Tibial artery (tissue), 4 donors: ENCODE data around the gene CDK6.

Source experiments
- DNase-seq, 2 donors: peaks; one replicate each; pipeline ENCODE4 v3.0.0-alpha.2; 2019
- H3K27ac ChIP-seq, 2 donors: fragments of 200-600 bp; sonication (generic) in 1 of 2; 1 replicate in 1 of 2; 2 replicates in 1 of 2; pipeline ENCODE4 v1.5.1; 2018 to 2019; ENCODE audit warnings: mild to moderate bottlenecking in 1 of 2
- H3K27me3 ChIP-seq, 2 donors: fragments of 200-600 bp; sonication (generic) in 1 of 2; one replicate each; pipeline versions ENCODE4 v1.5.1 to v1.6.0; 2016 to 2019
- H3K36me3 ChIP-seq, 3 donors: fragments of 200-600 bp; sonication (generic) in 2 of 3; one replicate each; pipeline ENCODE4 v1.5.1; 2016 to 2019; ENCODE audit warnings: mild to moderate bottlenecking in 2 of 3
- H3K4me1 ChIP-seq, 4 donors: fragments of 200-600 bp; sonication (generic) in 2 of 4; 1 replicate in 3 of 4; 2 replicates in 1 of 4; pipeline ENCODE4 v1.5.1; 2016 to 2019
- H3K4me3 ChIP-seq, 2 donors: fragments of 200-600 bp; sonication (generic) in 1 of 2; 1 replicate in 1 of 2; 2 replicates in 1 of 2; pipeline ENCODE4 v1.5.1; 2018 to 2019; ENCODE audit warnings: mild to moderate bottlenecking in 2 of 2
- H3K9me3 ChIP-seq, 3 donors: fragments of 200-600 bp; sonication (generic) in 1 of 3; one replicate each; pipeline ENCODE4 v1.5.1; 2016 to 2019
- intact Hi-C: fragments of 100-400 bp; cut with DNase I; formaldehyde crosslinking; loops from one replicate; pipeline ENCODE4 v1.15.0; 2023; ENCODE audit warnings: low total_unique reads
- TF ChIP-seq, protein P1 (sequence below), 2 experiments: fragments of 200-600 bp in 1 of 2; fragments of 450-650 bp in 1 of 2; IDR thresholded peaks; one replicate each; pipeline ENCODE4 v1.5.1; 2017 to 2019; ENCODE audit warnings: antibody characterized with exemption in 2 of 2, mild to moderate bottlenecking in 1 of 2, moderate library complexity in 1 of 2

Gene CDK6

DNA sequence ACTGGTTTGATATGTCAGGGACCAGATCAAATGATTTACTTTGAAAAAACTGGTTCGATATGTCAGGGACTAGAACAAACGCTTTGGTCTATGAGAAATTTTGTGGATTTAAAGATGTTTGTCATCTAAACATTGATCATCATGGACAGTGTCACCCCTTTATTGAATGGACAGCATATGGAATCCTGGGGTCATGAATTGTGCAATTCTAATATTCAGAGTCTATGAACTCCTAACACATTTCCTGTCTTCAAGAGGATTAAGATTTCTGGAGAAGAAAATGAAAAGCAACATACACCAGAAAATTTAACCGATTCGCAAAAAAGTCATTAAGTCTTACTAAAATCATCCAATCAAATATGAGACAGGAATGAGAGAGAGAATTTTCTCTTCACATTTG, 139.8 kb downstream of the CDK6 start:
- no peak for DNase-seq
- H3K27ac ChIP-seq = peak overlapping the region; percentile 24 to 72
- no peaks in the 10 kb centered on the region for H3K9me3 ChIP-seq
- TF ChIP-seq, protein P1, sequence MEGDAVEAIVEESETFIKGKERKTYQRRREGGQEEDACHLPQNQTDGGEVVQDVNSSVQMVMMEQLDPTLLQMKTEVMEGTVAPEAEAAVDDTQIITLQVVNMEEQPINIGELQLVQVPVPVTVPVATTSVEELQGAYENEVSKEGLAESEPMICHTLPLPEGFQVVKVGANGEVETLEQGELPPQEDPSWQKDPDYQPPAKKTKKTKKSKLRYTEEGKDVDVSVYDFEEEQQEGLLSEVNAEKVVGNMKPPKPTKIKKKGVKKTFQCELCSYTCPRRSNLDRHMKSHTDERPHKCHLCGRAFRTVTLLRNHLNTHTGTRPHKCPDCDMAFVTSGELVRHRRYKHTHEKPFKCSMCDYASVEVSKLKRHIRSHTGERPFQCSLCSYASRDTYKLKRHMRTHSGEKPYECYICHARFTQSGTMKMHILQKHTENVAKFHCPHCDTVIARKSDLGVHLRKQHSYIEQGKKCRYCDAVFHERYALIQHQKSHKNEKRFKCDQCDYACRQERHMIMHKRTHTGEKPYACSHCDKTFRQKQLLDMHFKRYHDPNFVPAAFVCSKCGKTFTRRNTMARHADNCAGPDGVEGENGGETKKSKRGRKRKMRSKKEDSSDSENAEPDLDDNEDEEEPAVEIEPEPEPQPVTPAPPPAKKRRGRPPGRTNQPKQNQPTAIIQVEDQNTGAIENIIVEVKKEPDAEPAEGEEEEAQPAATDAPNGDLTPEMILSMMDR (IDR thresholded peaks at IDR 0.05) = no peak
- intact Hi-C loops = loop anchor here (10.0 kb wide), 1 partner anchor 72 kb away; no protein-coding TSS in a partner anchor
- H3K36me3 ChIP-seq = no peaks in the 10 kb centered on the region
- peaks cover 0 to 40% (median 15%) of the 10 kb centered on the region in 4 donors for H3K4me1 ChIP-seq
- no peaks in the 10 kb centered on the region for H3K27me3 ChIP-seq
- H3K4me3 ChIP-seq = no peak overlapping the region

DNA sequence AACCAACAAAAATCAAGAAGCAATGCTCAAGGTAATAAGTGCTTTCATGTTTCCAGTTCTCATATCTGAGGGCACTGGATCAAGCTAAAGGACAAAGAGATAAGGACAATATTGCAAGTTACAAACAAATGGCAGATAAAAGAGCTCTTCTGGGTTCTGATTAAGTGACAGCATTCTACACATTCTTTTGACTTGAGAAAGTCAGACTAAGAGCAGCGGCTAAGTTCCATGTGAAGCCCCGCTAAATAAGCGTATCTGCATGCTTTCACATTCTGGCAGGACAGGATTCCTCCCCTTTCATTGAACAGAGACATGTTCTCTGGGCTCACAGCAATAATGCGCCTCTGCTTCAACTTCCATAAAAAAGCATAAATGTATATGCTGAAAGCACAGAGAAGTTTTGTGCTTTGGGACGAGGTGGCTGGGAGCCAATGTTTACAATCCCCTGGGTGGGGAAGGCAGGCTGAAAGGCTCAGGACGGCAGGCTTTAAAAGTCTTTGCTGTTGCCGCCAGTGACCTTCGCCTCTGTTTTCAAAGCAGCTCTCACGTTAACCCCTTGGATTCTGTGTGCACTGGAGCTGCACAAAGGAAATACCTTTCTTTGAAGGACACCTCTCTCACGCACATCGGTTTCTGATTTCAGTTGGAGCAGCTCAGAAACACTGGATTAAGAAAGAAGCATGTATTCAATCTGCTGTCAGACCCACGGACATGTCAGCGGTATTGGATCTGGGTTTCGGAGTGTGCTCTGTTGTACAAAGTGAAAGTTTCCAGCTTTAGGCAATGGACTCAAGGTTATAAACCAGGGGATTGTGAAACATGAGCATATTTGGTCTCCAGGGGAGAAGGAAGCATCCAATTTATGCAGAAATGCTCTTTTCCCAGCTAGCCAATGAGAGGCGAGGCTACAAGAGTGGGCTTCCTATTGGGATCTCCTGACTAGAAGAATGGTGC, 140.8 kb downstream of the CDK6 start:
- peak overlapping the region; percentile 72 to 74 for H3K27ac ChIP-seq
- intact Hi-C loops = loop anchor here (10.0 kb wide), 1 partner anchor 71 kb away; no protein-coding TSS in a partner anchor
- no peaks in the 10 kb centered on the region for H3K9me3 ChIP-seq
- peaks cover 0 to 40% (median 15%) of the 10 kb centered on the region in 4 donors for H3K4me1 ChIP-seq
- H3K27me3 ChIP-seq = no peaks in the 10 kb centered on the region
- TF ChIP-seq, protein P1 (IDR thresholded peaks at IDR 0.05) = no peak
- peak in 1 of 2 donors; percentile 63 for DNase-seq
- no peaks in the 10 kb centered on the region for H3K36me3 ChIP-seq
- peak overlapping the region; percentile 56 to 62 for H3K4me3 ChIP-seq

DNA sequence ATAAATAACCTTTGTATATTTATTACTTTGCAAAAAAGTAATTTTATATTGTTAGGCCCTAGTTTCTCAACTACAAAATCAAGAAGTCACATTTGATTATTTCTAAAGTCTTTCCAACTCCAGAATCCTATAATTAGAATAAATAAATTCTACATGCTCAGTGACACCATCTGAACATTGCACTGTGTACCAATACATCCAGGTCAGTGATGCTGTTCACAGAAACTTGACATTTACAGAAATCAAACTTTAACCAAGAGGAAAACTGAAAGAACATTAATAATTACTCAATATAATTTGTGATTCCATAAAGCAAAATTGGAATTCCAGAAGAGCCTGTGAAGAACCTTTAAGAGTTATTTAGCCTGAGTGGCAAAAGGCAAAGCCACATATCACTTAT, 142.2 kb downstream of the CDK6 start:
- no peak for DNase-seq
- TF ChIP-seq, protein P1 (IDR thresholded peaks at IDR 0.05) = no peak
- Histone ChIP-seq H3K9me3 (no peaks in the 10 kb centered on the region), H3K27me3 (no peaks in the 10 kb centered on the region), H3K27ac (no peak overlapping the region), H3K4me3 (no peak overlapping the region), H3K4me1 (peaks cover 0 to 40% (median 15%) of the 10 kb centered on the region in 4 donors), H3K36me3 (no peaks in the 10 kb centered on the region)
- intact Hi-C loops = loop anchor here (5.0 to 10.0 kb wide), 2 partner anchors 69 to 138 kb away; no protein-coding TSS in a partner anchor

DNA sequence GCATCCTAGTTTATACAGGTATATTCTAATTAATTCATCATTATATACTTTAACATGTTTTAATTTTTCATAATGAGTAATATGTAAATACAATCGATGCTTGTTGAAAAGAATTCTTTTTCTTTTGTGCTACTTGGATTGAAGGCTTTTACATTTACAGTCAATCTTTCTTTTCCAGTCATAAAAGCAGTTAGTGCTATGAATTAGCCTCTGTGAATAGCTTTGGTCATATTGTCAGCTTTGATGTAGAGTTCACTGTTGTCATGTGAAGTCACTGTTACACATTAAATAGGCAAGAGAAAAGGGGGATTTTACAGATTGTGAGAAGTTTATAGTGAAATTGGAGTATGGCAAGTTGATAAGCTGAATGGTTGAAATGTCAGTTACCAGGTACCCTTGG, 142.9 kb downstream of the CDK6 start:
- H3K4me3 ChIP-seq = no peak overlapping the region
- TF ChIP-seq, protein P1 (IDR thresholded peaks at IDR 0.05) = no peak
- no peak overlapping the region for H3K27ac ChIP-seq
- no peaks in the 10 kb centered on the region for H3K27me3 ChIP-seq
- H3K4me1 ChIP-seq = peaks cover 0 to 33% (median 11%) of the 10 kb centered on the region in 4 donors
- no peak for DNase-seq
- intact Hi-C loops = loop anchor here (5.0 to 10.0 kb wide), 2 partner anchors 69 to 139 kb away; no protein-coding TSS in a partner anchor
- no peaks in the 10 kb centered on the region for H3K36me3 ChIP-seq
- no peaks in the 10 kb centered on the region for H3K9me3 ChIP-seq

DNA sequence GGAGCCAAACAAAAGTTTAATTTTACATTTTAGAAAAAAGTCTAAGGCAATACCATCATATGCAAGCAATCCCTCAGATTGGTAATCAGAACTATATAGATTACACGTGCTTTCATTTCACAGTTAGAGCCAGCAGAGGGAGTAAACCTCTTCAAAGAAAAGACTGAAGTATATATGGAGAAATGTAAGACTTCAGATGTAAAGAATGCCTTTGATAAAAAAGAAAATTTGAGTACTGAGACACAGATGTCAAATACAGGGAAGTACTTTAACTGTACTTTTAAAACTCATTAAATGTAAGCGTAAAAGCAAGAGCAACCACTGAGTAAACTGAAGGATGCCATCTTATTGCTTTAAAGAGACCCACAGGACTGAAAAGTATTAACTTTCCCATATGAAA, 144.8 kb downstream of the CDK6 start:
- intact Hi-C loops = loop anchor here (5.0 to 10.0 kb wide), 2 partner anchors 67 to 141 kb away; no protein-coding TSS in a partner anchor
- no peaks in the 10 kb centered on the region for H3K9me3 ChIP-seq
- DNase-seq = no peak
- H3K4me1 ChIP-seq = peaks cover 0 to 14% (median 0%) of the 10 kb centered on the region in 4 donors
- no peaks in the 10 kb centered on the region for H3K27me3 ChIP-seq
- no peaks in the 10 kb centered on the region for H3K36me3 ChIP-seq
- H3K27ac ChIP-seq = no peak overlapping the region
- TF ChIP-seq, protein P1 (IDR thresholded peaks at IDR 0.05) = peak; percentile 41 to 54
- no peak overlapping the region for H3K4me3 ChIP-seq
